Mesothelial cell of epicardium (in vitro differentiated cells): Measurements from ENCODE around the gene CEP131. TPM values are rescaled to one million over a fixed set of nuclear protein-coding genes. Genes with fewer than 3 reads are reported as not detected.

Source experiments
- DNase-seq, 2 experiments: peaks; one replicate each; pipeline ENCODE4 v3.0.0; 2021; ENCODE audit warnings: low spot score in 2 of 2; ENCODE audit not compliant: unreplicated experiment in 2 of 2
- H3K27ac Mint-ChIP-seq: 2 replicates; pipeline ENCODE4 v1.8.0; 2021; ENCODE audit warnings: mixed read lengths
- H3K27me3 Mint-ChIP-seq: 2 replicates; pipeline ENCODE4 v1.8.0; 2021; ENCODE audit warnings: low read depth, mixed read lengths
- H3K36me3 Mint-ChIP-seq: 2 replicates; pipeline ENCODE4 v1.8.0; 2021; ENCODE audit warnings: mixed read lengths
- H3K4me1 Mint-ChIP-seq: 2 replicates; pipeline ENCODE4 v1.8.0; 2021; ENCODE audit warnings: mixed read lengths
- H3K4me3 Mint-ChIP-seq: 2 replicates; pipeline ENCODE4 v1.8.0; 2021; ENCODE audit warnings: mild to moderate bottlenecking, moderate library complexity, mixed read lengths
- H3K9me3 Mint-ChIP-seq: 2 replicates; pipeline ENCODE4 v1.8.0; 2021; ENCODE audit warnings: mixed read lengths
- total RNA-seq: library from RNA; stranded (reverse); gene quantifications from 3 replicates; pipeline ENCODE4 v1.2.1, GENCODE V29; 2021
- TF ChIP-seq, protein P1 (sequence below): fragments of 200-600 bp; sonication (generic); IDR thresholded peaks from one replicate; pipeline ENCODE4 v1.5.0; 2021; ENCODE audit warnings: antibody characterized with exemption; ENCODE audit not compliant: unreplicated experiment

The CEP131 gene
- total RNA-seq, 1 donor from 2014 or later, result 27.3 TPM

DNA sequence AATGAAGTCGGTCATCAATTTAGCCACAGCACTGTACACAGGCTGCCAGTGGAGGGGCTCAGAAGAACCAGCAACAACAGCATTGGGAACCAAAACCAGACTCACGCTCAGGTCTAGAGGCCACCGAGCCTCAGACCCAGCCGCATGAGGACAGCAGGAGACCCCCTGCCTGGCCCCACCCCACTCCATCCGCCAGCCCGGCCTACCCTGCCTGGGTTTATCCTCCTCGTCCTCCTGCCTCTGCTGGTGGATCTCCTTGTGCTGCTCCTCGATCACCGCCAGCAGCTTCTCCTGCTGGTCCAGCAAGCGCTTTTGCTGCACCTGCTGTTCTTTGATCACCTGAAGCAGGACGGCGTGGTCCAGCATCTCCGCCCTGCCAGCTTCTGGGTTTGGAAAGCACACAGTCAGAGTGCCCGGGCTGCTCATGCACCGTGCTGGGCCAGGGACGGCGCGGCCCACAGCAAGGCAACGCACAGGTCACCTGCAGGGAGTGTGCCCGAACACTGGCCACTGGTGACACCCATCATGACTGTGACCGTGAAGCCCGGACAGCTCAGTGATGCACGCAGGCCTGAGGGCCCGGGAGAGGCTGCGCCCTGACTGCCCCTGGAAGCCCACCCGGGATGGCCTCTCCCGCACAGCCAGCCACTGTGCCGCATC lies 24.0 kb upstream of the CEP131 start:
- H3K27me3 Mint-ChIP-seq, result no peaks in the 10 kb centered on the region
- TF ChIP-seq, protein P1, sequence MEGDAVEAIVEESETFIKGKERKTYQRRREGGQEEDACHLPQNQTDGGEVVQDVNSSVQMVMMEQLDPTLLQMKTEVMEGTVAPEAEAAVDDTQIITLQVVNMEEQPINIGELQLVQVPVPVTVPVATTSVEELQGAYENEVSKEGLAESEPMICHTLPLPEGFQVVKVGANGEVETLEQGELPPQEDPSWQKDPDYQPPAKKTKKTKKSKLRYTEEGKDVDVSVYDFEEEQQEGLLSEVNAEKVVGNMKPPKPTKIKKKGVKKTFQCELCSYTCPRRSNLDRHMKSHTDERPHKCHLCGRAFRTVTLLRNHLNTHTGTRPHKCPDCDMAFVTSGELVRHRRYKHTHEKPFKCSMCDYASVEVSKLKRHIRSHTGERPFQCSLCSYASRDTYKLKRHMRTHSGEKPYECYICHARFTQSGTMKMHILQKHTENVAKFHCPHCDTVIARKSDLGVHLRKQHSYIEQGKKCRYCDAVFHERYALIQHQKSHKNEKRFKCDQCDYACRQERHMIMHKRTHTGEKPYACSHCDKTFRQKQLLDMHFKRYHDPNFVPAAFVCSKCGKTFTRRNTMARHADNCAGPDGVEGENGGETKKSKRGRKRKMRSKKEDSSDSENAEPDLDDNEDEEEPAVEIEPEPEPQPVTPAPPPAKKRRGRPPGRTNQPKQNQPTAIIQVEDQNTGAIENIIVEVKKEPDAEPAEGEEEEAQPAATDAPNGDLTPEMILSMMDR, result no peak
- DNase-seq, result no peak
- H3K4me3 Mint-ChIP-seq, result no peak overlapping the region
- H3K4me1 Mint-ChIP-seq, result no peaks in the 10 kb centered on the region
- H3K9me3 Mint-ChIP-seq, result no peaks in the 10 kb centered on the region
- no peak overlapping the region for H3K27ac Mint-ChIP-seq
- H3K36me3 Mint-ChIP-seq, result peaks cover 2% of the 10 kb centered on the region

DNA sequence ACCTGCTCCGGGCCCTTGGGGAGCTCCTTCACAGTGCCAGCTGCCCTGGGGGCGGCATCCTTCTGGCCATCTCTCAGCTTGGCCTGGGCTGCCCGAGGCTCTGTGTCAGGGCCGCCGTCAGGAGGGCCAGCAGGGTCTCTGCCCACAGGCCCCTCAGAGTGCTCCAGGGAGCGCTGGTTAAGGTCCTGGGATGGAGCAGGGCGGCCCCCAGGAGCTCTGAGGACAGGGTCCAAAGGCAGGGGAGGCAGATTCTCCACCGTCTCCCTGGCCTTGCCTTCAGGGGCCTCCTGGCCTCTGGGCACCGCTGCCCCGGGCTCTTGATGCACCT lies 23.5 kb upstream of the CEP131 start:
- Mint-ChIP-seq H3K4me1 (no peaks in the 10 kb centered on the region), H3K27me3 (no peaks in the 10 kb centered on the region), H3K9me3 (no peaks in the 10 kb centered on the region), H3K4me3 (no peak overlapping the region), H3K36me3 (peaks cover 5% of the 10 kb centered on the region), H3K27ac (no peak overlapping the region)
- TF ChIP-seq, protein P1, result no peak
- no peak for DNase-seq

DNA sequence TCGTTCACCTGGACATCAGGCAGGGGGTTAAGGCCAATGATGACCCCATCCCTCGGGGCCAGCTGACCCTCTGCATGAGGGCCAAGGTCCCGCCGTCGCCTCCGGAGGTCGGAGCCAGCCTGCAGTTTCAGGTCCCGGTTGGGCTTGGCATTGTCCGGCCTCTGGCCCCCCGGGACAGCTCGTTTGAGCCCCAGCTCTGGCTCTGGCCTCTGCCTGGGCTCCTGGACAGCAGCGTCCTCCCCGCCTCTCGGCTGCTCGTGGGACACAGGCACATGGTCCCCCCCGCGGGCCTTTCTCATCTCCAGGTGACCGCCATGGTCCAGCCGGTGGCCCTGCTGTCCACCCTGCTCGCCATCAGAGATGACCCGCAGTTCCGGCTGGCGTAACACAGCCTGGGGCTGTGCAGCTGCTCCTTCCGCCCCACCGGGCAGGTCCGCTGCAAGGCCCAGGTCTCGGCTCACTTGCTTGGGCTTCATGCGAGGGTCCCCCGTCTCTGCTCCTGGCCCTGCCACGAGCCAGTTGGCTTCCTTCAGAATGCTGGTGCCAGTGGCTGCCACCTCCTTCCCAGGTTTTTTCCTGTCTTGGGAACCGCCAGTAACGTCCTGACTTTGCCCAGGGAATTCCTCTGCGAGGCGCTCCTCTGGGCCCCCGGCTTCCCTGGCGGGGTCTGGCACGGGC lies 23.0 kb upstream of the CEP131 start:
- H3K27ac Mint-ChIP-seq, result no peak overlapping the region
- H3K9me3 Mint-ChIP-seq, result no peaks in the 10 kb centered on the region
- no peaks in the 10 kb centered on the region for H3K27me3 Mint-ChIP-seq
- H3K36me3 Mint-ChIP-seq, result peaks cover 5% of the 10 kb centered on the region
- H3K4me3 Mint-ChIP-seq, result no peak overlapping the region
- peaks cover 1% of the 10 kb centered on the region for H3K4me1 Mint-ChIP-seq
- TF ChIP-seq, protein P1, result no peak
- DNase-seq, result no peak

DNA sequence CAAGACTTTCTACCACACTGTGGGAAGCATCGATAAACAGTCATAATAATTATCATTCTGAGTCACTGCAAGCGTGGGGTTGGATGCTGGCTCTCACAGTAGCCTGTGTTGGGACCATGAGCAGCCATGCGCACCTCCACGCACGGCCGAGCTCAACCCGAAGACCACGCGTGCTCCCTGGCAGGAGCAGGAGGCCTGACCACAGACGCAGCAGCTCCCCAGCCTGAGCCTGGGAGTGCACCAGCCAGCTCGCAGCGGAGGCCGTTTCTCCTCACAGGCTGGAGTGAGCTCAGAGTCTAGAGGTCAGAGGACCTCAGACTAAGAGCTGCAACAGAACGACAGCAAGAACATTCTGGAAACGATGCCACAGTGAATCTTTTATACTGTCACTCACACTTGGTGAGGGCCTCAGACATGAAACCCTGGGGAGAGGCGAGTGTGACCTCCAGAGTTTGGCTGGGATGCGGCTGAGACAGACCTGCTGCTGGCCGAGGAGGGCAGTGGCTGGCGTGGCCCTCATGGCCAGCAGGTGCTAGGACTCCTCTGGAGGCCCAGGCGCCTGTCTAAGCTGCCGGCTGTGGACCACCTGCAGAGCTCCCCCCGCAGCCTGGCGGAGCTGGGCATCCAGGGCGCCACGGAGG lies 22.4 kb upstream of the CEP131 start:
- H3K27ac Mint-ChIP-seq, result no peak overlapping the region
- no peaks in the 10 kb centered on the region for H3K27me3 Mint-ChIP-seq
- no peak overlapping the region for H3K4me3 Mint-ChIP-seq
- peaks cover 5% of the 10 kb centered on the region for H3K4me1 Mint-ChIP-seq
- TF ChIP-seq, protein P1, result no peak
- DNase-seq, result no peak
- H3K9me3 Mint-ChIP-seq, result no peaks in the 10 kb centered on the region
- H3K36me3 Mint-ChIP-seq, result peaks cover 5% of the 10 kb centered on the region

DNA sequence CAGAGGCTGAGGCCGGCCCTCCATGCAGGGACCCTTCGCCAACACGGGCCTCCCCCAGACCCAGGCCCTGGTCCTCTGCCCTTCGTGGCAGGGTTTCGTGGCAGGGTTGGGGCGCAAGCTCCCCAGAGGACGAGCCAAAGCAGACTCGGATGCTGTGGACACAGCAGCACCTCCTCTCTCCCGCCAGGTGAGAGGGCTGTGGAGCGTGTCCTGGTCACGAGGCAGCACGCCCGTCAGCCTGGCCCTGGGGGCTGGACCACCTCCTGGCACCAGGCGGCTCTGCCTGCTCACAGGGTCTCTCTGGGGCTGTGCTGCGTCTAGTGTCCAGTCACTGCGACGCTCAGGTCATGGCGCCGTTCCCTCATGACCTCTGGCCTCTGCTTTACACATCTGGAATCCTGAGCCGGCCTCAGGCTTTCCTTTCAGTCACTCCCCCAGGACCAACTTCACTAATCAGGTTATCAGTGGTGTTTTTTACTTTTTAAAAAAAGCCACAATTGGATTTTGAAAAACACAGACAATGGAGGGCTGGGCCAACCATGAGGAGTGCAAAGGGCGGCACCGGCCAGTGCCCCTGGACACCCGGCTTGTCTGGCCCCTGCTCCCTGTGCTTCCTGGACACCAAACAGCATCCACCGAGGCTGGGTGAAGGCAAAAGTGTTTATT lies 21.7 kb upstream of the CEP131 start:
- H3K4me1 Mint-ChIP-seq, result peaks cover 10% of the 10 kb centered on the region
- no peaks in the 10 kb centered on the region for H3K9me3 Mint-ChIP-seq
- no peak for DNase-seq
- H3K27ac Mint-ChIP-seq, result no peak overlapping the region
- H3K4me3 Mint-ChIP-seq, result no peak overlapping the region
- H3K27me3 Mint-ChIP-seq, result no peaks in the 10 kb centered on the region
- TF ChIP-seq, protein P1, result no peak
- peaks cover 3% of the 10 kb centered on the region for H3K36me3 Mint-ChIP-seq
